IPS-18a (cell line): ENCODE data around the gene DLX2.

ENCODE experiments used
- H3K27ac ChIP-seq: one replicate; pipeline ENCODE4 v1.5.1; 2013; ENCODE audit warnings: low read length
- H3K27me3 ChIP-seq: one replicate; pipeline ENCODE4 v1.6.1; 2013; ENCODE audit warnings: mild to moderate bottlenecking, low read length; ENCODE audit not compliant: control insufficient read depth, insufficient read depth
- H3K36me3 ChIP-seq: one replicate; pipeline ENCODE4 v1.6.1; 2013; ENCODE audit warnings: low read depth, low read length; ENCODE audit not compliant: control insufficient read depth
- H3K4me1 ChIP-seq: one replicate; pipeline ENCODE4 v1.6.1; 2013; ENCODE audit warnings: low read depth, low read length; ENCODE audit not compliant: control insufficient read depth
- H3K4me3 ChIP-seq: one replicate; pipeline ENCODE4 v1.5.1; 2013; ENCODE audit warnings: low read length
- H3K9ac ChIP-seq: one replicate; pipeline ENCODE4 v1.6.1; 2013; ENCODE audit warnings: mild to moderate bottlenecking, low read length, moderate library complexity
- H3K9me3 ChIP-seq: one replicate; pipeline ENCODE4 v1.6.1; 2013; ENCODE audit warnings: low read depth, low read length; ENCODE audit not compliant: control insufficient read depth

The DLX2 gene

DNA sequence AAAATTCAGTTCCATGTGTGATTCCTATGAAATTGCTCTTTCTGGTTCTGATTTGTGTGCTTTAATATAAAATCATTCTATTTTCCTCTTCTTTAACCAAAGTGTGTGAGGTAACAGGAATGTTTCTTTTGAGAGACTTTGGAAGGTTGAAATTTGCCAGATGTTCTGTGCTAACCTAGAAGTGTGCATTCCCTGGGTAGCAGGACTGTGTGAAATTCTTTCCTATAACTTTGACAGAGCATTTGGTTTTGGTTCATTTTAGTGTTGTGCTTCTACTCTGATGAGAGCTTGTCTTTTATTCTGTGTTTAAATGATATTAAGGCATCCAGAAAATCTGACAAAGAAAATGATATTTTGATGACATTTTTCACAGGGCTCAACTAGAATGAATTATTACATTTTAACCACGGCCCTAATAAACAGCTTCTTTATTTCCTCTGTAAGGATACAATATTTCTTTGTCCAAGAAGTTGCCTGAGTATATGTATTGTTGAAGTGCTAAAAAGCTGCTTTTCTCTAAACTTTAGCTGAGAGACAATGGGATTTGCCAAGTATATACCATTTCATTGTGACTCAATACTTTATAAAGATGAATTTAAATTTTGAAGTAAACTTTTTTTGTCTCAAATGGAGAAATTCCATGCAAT is 52.1 kb downstream of the DLX2 start:
- Histone ChIP-seq H3K27me3 (no peaks in the 10 kb centered on the region), H3K4me1 (no peaks in the 10 kb centered on the region), H3K27ac (no peak overlapping the region)

DNA sequence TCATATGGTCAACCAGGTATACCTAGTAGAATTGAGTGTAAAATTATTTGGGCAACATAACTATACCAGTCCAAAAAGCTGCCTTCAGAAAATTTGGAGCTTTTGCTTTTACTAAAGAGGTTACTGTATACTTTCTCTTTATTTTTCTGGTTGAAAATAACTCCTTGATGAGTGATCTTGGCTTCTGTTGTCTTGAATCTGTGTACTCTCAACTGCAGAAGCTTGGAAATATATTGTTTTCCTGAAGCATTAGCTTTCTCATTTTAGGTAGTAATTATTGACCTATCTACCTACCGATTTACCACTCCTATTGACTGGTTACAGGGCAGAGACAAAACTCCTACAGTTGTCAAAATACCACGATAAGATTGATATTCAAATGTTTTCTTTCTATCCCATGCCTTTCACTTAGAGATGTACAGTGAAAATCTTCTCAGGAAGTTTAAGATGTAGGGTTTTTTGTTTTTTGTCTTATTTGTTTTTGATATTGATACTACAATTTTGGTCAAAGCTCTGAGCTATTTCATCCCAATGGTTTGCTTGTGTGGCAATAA is 53.1 kb downstream of the DLX2 start:
- Histone ChIP-seq H3K4me3 (no peak overlapping the region), H3K9ac (no peak overlapping the region), H3K4me1 (no peaks in the 10 kb centered on the region), H3K27ac (no peak overlapping the region), H3K27me3 (no peaks in the 10 kb centered on the region), H3K36me3 (no peaks in the 10 kb centered on the region), H3K9me3 (no peaks in the 10 kb centered on the region)

More for the DNA sequence above, 52.1 kb downstream of the DLX2 start:
- Histone ChIP-seq H3K9ac (no peak overlapping the region), H3K4me3 (no peak overlapping the region), H3K36me3 (no peaks in the 10 kb centered on the region), H3K9me3 (no peaks in the 10 kb centered on the region)
